Adrenal gland (tissue), 5 donors: ENCODE data around the gene PTPRH.

ENCODE experiments used
- CTCF ChIP-seq, 6 experiments: fragments of 450-650 bp in 4 of 6; fragments of 200-600 bp in 2 of 6; sonication (generic) in 1 of 6; IDR thresholded peaks; 1 replicate in 5 of 6; 2 replicates in 1 of 6; pipeline versions ENCODE4 v1.5.1 to v1.8.0; 2016 to 2021; ENCODE audit warnings: antibody characterized with exemption in 6 of 6, mild to moderate bottlenecking in 2 of 6, moderate library complexity in 1 of 6
- POLR2A ChIP-seq, 2 donors: fragments of 450-650 bp; IDR thresholded peaks; one replicate each; pipeline ENCODE4 v1.6.1; 2017; ENCODE audit warnings: antibody characterized with exemption in 2 of 2, mild to moderate bottlenecking in 2 of 2, moderate library complexity in 1 of 2
- donor health status: DM: no; HTN: no; CAD: no.

DNA sequence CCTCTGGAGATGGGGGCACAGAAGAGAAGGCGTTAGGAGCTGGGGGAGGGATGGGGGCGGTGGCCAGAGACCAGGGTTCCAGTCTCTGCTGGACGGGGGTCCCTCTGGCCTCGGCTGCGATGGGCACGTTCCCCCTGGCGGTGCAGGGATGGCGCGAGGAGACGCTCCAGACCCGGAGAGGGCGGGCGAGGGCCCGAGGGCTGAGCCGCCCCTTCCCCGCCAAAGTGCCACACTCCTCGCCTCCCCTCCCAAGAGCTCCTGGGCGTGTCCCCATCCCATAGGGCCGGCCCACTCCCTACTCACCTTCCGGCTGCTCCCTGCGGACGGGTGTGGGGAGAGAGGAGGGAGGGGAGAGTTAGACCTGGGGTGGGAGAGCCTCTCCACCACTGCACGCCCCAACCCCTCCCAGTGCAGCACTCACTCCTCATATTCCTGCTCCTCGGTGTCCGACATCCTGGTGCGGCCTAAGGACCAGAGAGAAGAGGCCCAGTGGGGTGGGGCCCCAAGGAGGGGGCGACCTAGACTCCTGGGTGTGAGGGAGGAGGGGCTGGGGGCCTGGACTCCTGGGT, 62.5 kb downstream of the PTPRH start:
- TF ChIP-seq CTCF (IDR thresholded peaks at IDR 0.05) = no peak
- TF ChIP-seq POLR2A (IDR thresholded peaks at IDR 0.05) = no peak
